Mesenchymal stem cell (in vitro differentiated cells and primary cell): ENCODE data around the gene VWA5B1. TPM values are rescaled to one million over a fixed set of nuclear protein-coding genes. Genes with fewer than 3 reads are reported as not detected.
A peak's percentile ranks its signal among the peaks of the same experiment; 100 is the strongest.

ENCODE experiments used
- DNase-seq: peaks from one replicate; pipeline ENCODE4 v3.0.0-alpha.2; 2013
- H2AFZ ChIP-seq: one replicate; pipeline ENCODE4 v1.6.1; 2013; ENCODE audit warnings: low read depth, mild to moderate bottlenecking, control low read depth, inconsistent platforms, low read length, moderate library complexity
- H2AK5ac ChIP-seq: 2 replicates; pipeline ENCODE4 v1.6.1; 2013; ENCODE audit warnings: low read length, moderate library complexity, mild to moderate bottlenecking, inconsistent platforms; ENCODE audit not compliant: severe bottlenecking
- H2BK120ac ChIP-seq: one replicate; pipeline ENCODE4 v1.6.1; 2013; ENCODE audit warnings: low read depth, mild to moderate bottlenecking, inconsistent platforms, low read length, moderate library complexity
- H2BK12ac ChIP-seq, 2 experiments: one replicate each; pipeline ENCODE4 v1.6.1; 2013; ENCODE audit warnings: inconsistent platforms in 2 of 2, low read length in 2 of 2, mild to moderate bottlenecking in 2 of 2, moderate library complexity in 2 of 2, control low read depth in 1 of 2
- H2BK15ac ChIP-seq: one replicate; pipeline ENCODE4 v1.6.1; 2013; ENCODE audit warnings: mild to moderate bottlenecking, low read depth, inconsistent platforms; ENCODE audit not compliant: poor library complexity, severe bottlenecking
- H2BK5ac ChIP-seq: 2 replicates; pipeline ENCODE4 v1.6.1; 2013; ENCODE audit warnings: low read depth, mild to moderate bottlenecking, low read length, control low read depth, inconsistent platforms; ENCODE audit not compliant: poor library complexity, severe bottlenecking
- H3K14ac ChIP-seq, 2 experiments: one replicate each; pipeline ENCODE4 v1.6.1; 2013; ENCODE audit warnings: inconsistent platforms in 2 of 2, low read length in 2 of 2, control low read depth in 1 of 2, mild to moderate bottlenecking in 1 of 2, moderate library complexity in 1 of 2
- H3K18ac ChIP-seq, 2 experiments: one replicate each; pipeline ENCODE4 v1.6.1; 2013; ENCODE audit warnings: inconsistent platforms in 2 of 2, low read length in 2 of 2, control low read depth in 1 of 2, low read depth in 1 of 2, mild to moderate bottlenecking in 1 of 2
- H3K23ac ChIP-seq, 2 experiments: one replicate each; pipeline ENCODE4 v1.6.1; 2013; ENCODE audit warnings: inconsistent platforms in 2 of 2, low read length in 2 of 2, mild to moderate bottlenecking in 2 of 2, moderate library complexity in 2 of 2, control low read depth in 1 of 2
- H3K27ac ChIP-seq: 2 replicates; pipeline ENCODE4 v1.5.1; 2013; ENCODE audit warnings: mild to moderate bottlenecking, moderate library complexity, low read length, control low read depth, inconsistent platforms; ENCODE audit not compliant: poor library complexity, severe bottlenecking
- H3K27me3 ChIP-seq, 2 experiments: 2 replicates each; pipeline versions ENCODE4 v1.6.1 to v1.7.0; 2013; ENCODE audit warnings: low read length in 2 of 2, mild to moderate bottlenecking in 2 of 2, moderate library complexity in 2 of 2, control low read depth in 1 of 2, inconsistent platforms in 1 of 2; ENCODE audit not compliant: control insufficient read depth in 1 of 2, insufficient read depth in 1 of 2
- H3K36me3 ChIP-seq, 2 experiments: 2 replicates each; pipeline versions ENCODE4 v1.6.1 to v1.7.0; 2013; ENCODE audit warnings: low read length in 2 of 2, control low read depth in 1 of 2, inconsistent platforms in 1 of 2, low read depth in 1 of 2, mild to moderate bottlenecking in 1 of 2; ENCODE audit not compliant: insufficient read depth in 2 of 2, control insufficient read depth in 1 of 2
- H3K4ac ChIP-seq, 2 experiments: one replicate each; pipeline ENCODE4 v1.6.1; 2013; ENCODE audit warnings: inconsistent platforms in 2 of 2, low read length in 2 of 2, mild to moderate bottlenecking in 2 of 2, moderate library complexity in 2 of 2, control low read depth in 1 of 2, low read depth in 1 of 2
- H3K4me1 ChIP-seq: 2 replicates; pipeline ENCODE4 v1.6.1; 2013; ENCODE audit warnings: low read depth, low read length, control low read depth; ENCODE audit not compliant: control insufficient read depth, insufficient read depth
- H3K4me2 ChIP-seq: 2 replicates; pipeline ENCODE4 v1.6.1; 2013; ENCODE audit warnings: low read length, mild to moderate bottlenecking, inconsistent platforms; ENCODE audit not compliant: poor library complexity, severe bottlenecking
- H3K4me3 ChIP-seq, 2 experiments: 2 replicates each; pipeline versions ENCODE4 v1.5.1 to v1.7.0; 2013; ENCODE audit warnings: low read length in 2 of 2, mild to moderate bottlenecking in 2 of 2, control low read depth in 1 of 2, low read depth in 1 of 2; ENCODE audit not compliant: insufficient read depth in 1 of 2
- H3K79me1 ChIP-seq: replicated peaks from 2 replicates; pipeline ENCODE4 v1.6.1; 2013; ENCODE audit warnings: mild to moderate bottlenecking, control low read depth, low read length, inconsistent platforms; ENCODE audit not compliant: poor library complexity, severe bottlenecking
- H3K9ac ChIP-seq: 2 replicates; pipeline ENCODE4 v1.7.0; 2013; ENCODE audit warnings: mild to moderate bottlenecking, low read length, moderate library complexity
- H3K9me3 ChIP-seq: 2 replicates; pipeline ENCODE4 v1.7.0; 2013; ENCODE audit warnings: mild to moderate bottlenecking, low read length; ENCODE audit not compliant: control insufficient read depth
- H4K8ac ChIP-seq: one replicate; pipeline ENCODE4 v1.6.1; 2013; ENCODE audit warnings: inconsistent platforms, mild to moderate bottlenecking, low read length, moderate library complexity
- H4K91ac ChIP-seq: one replicate; pipeline ENCODE4 v1.6.1; 2013; ENCODE audit warnings: mild to moderate bottlenecking, low read length, inconsistent platforms
- WGBS: methylation state at CpG from one replicate; pipeline ENCODE4 v1.1.7; 2013; ENCODE audit warnings: mixed read lengths; 5-methylcytosine and 5-hydroxymethylcytosine counted together
- polyA plus RNA-seq, 2 experiments: library from polyadenylated mRNA; stranded (reverse); fragments of 200-250 nt; gene quantifications; one replicate each; pipeline ENCODE4 v1.2.3, GENCODE V29; 2013

The VWA5B1 gene
- polyA plus RNA-seq (2013, experiment 1 of 2) = not detected
- not detected for polyA plus RNA-seq (2013, experiment 2 of 2)

- no peak within 1 kb of the TSS for H3K4me2 ChIP-seq
- no peaks in the 10 kb centered on the region for H3K79me1 ChIP-seq
- H4K8ac ChIP-seq = no peak within 1 kb of the TSS
- peaks cover 73 to 81% of the 10 kb centered on the region in 2 experiments for H3K27me3 ChIP-seq
- H3K4ac ChIP-seq = no peak within 1 kb of the TSS
- WGBS = 11% methylated on average over 16 of the region's 16 CpGs
- H3K27ac ChIP-seq = no peak within 1 kb of the TSS
- no peak within 1 kb of the TSS for H4K91ac ChIP-seq
- H3K4me1 ChIP-seq = no peaks in the 10 kb centered on the region
- no peak within 1 kb of the TSS for H2BK5ac ChIP-seq
- no peak within 1 kb of the TSS for H2AFZ ChIP-seq
- H3K9me3 ChIP-seq = no peaks in the 10 kb centered on the region
- peak within 1 kb of the TSS in 1 of 2 experiments; percentile 90 for H3K23ac ChIP-seq
- H3K4me3 ChIP-seq = peak within 1 kb of the TSS in 1 of 2 experiments; percentile 49
- no peak within 1 kb of the TSS for H2BK12ac ChIP-seq
- H3K14ac ChIP-seq = peak within 1 kb of the TSS in 1 of 2 experiments; percentile 63
- H2BK15ac ChIP-seq = peak within 1 kb of the TSS; percentile 68
- no peak within 1 kb of the TSS for H2BK120ac ChIP-seq
- peak within 1 kb of the TSS in 1 of 2 experiments; percentile 7 for H3K18ac ChIP-seq
- H3K9ac ChIP-seq = peak within 1 kb of the TSS; percentile 32
- H3K36me3 ChIP-seq = no peaks in the 10 kb centered on the region
- no peak within 1 kb of the TSS for H2AK5ac ChIP-seq
- peak; percentile 64 for DNase-seq
Observed at GRCh38 chr1:20290624-20291597, at the start of gene VWA5B1. Gene VWA5B1, plus strand, starts transcription at chr1:20290875. Its CDS starts 19,727 bp downstream, at chr1:20310602.

GRCh38 chr1:20242890-20243479, 47.7 kb upstream of the VWA5B1 start:
- WGBS = 97% methylated on average over 37 of the region's 37 CpGs
- no peak overlapping the region for H2BK15ac ChIP-seq

GRCh38 chr1:20248971-20249612, 41.6 kb upstream of the VWA5B1 start:
- Histone ChIP-seq H3K9me3 (peaks cover 2% of the 10 kb centered on the region), H3K4me2 (no peak overlapping the region), H3K27ac (no peak overlapping the region), H3K79me1 (no peaks in the 10 kb centered on the region), H2BK12ac (no peak overlapping the region), H2BK120ac (no peak overlapping the region), H3K18ac (no peak overlapping the region), H2BK5ac (no peak overlapping the region), H4K91ac (no peak overlapping the region), H3K36me3 (no peaks in the 10 kb centered on the region), H3K23ac (no peak overlapping the region), H2AK5ac (no peak overlapping the region), H3K4me3 (no peak overlapping the region), H3K9ac (no peak overlapping the region), H2AFZ (no peak overlapping the region), H2BK15ac (no peak overlapping the region), H3K27me3 (peaks cover 5 to 12% of the 10 kb centered on the region in 2 experiments), H3K14ac (no peak overlapping the region), H3K4ac (no peak overlapping the region), H4K8ac (no peak overlapping the region), H3K4me1 (no peaks in the 10 kb centered on the region)
- no peak for DNase-seq
- 80% methylated on average over 4 of the region's 4 CpGs for WGBS

More at GRCh38 chr1:20242890-20243479, 47.7 kb upstream of the VWA5B1 start:
- no peaks in the 10 kb centered on the region for H3K36me3 ChIP-seq
- H3K9me3 ChIP-seq = peaks cover 2% of the 10 kb centered on the region
- no peak overlapping the region for H3K4ac ChIP-seq
- H3K4me2 ChIP-seq = no peak overlapping the region
- H2BK120ac ChIP-seq = no peak overlapping the region
- H3K9ac ChIP-seq = no peak overlapping the region
- H3K18ac ChIP-seq = no peak overlapping the region
- H2BK12ac ChIP-seq = no peak overlapping the region
- no peak overlapping the region for H4K91ac ChIP-seq
- H3K4me1 ChIP-seq = no peaks in the 10 kb centered on the region
- H3K14ac ChIP-seq = no peak overlapping the region
- H2AK5ac ChIP-seq = no peak overlapping the region
- DNase-seq = no peak
- H4K8ac ChIP-seq = no peak overlapping the region
- no peak overlapping the region for H3K27ac ChIP-seq
- H3K23ac ChIP-seq = no peak overlapping the region
- H3K27me3 ChIP-seq = peaks cover 14 to 50% of the 10 kb centered on the region in 2 experiments
- no peak overlapping the region for H2AFZ ChIP-seq
- no peak overlapping the region for H3K4me3 ChIP-seq
- H2BK5ac ChIP-seq = no peak overlapping the region
- no peaks in the 10 kb centered on the region for H3K79me1 ChIP-seq
